Left lung (tissue), 10 donors: ENCODE measurements around the gene TOLLIP. TPM values are rescaled to one million over a fixed set of nuclear protein-coding genes. Genes with fewer than 3 reads are reported as not detected.
A peak's percentile ranks its signal among the peaks of the same experiment; 100 is the strongest.

Experiments
- ATAC-seq: fragments of 200-7000 bp; cut with Tn5 transposase; one replicate; pipeline ENCODE4 v1.9.1; 2020; ENCODE audit warnings: moderate library complexity
- DNase-seq, 4 donors: peaks; one replicate each; pipeline ENCODE4 v3.0.0-alpha.2; 2013 to 2020
- H3K27ac ChIP-seq, 2 donors: fragments of 200-600 bp; sonication (generic) in 1 of 2; one replicate each; pipeline versions ENCODE4 v1.5.0 to v1.8.0; 2020 to 2021
- H3K27me3 ChIP-seq, 2 donors: fragments of 200-600 bp; sonication (generic) in 1 of 2; one replicate each; pipeline versions ENCODE4 v1.5.0 to v1.8.0; 2020 to 2021
- H3K36me3 ChIP-seq, 2 donors: fragments of 200-600 bp; sonication (generic) in 1 of 2; one replicate each; pipeline versions ENCODE4 v1.5.0 to v1.8.0; 2020 to 2021
- H3K4me1 ChIP-seq, 2 donors: fragments of 200-600 bp; one replicate each; pipeline ENCODE4 v1.8.0; 2021
- H3K4me3 ChIP-seq, 2 donors: fragments of 200-600 bp; sonication (generic) in 1 of 2; one replicate each; pipeline versions ENCODE4 v1.5.0 to v1.8.0; 2020 to 2021; ENCODE audit warnings: mild to moderate bottlenecking in 1 of 2
- H3K9me3 ChIP-seq, 2 donors: fragments of 200-600 bp; sonication (generic) in 1 of 2; one replicate each; pipeline versions ENCODE4 v1.5.0 to v1.8.0; 2020 to 2021
- CTCF ChIP-seq, 2 donors: fragments of 200-600 bp; sonication (generic) in 1 of 2; IDR thresholded peaks; one replicate each; pipeline versions ENCODE4 v1.5.0 to v1.8.0; 2021; ENCODE audit warnings: antibody characterized with exemption in 2 of 2
- intact Hi-C, 2 donors: fragments of 100-400 bp; cut with DNase I; formaldehyde crosslinking; loops; one replicate each; pipeline versions ENCODE4 v1.11.2 to v1.14.2; 2022
- polyA plus RNA-seq, 6 donors: library from polyadenylated mRNA; unstranded; fragments of 120-200 nt; gene quantifications; one replicate each; pipeline ENCODE4 v1.2.1, GENCODE V29; 2013; ENCODE audit not compliant: insufficient read length in 6 of 6
- total RNA-seq, 2 donors: library from RNA; stranded (reverse); fragmentation: NEBNext Ultra II Directional; extraction: Animal tissue kit (Norgen Biotek cat#: 25700); gene quantifications; one replicate each; pipeline ENCODE4 v1.2.1, GENCODE V29; 2021
- donor health status: DM: no; HTN: yes; CAD: no.
- donor health status: DM: no; HTN: no; CAD: no.

Gene TOLLIP
- total and polyA plus RNA-seq, 8 donors: 22.4 to 63.5 (median 27.2) TPM

DNA sequence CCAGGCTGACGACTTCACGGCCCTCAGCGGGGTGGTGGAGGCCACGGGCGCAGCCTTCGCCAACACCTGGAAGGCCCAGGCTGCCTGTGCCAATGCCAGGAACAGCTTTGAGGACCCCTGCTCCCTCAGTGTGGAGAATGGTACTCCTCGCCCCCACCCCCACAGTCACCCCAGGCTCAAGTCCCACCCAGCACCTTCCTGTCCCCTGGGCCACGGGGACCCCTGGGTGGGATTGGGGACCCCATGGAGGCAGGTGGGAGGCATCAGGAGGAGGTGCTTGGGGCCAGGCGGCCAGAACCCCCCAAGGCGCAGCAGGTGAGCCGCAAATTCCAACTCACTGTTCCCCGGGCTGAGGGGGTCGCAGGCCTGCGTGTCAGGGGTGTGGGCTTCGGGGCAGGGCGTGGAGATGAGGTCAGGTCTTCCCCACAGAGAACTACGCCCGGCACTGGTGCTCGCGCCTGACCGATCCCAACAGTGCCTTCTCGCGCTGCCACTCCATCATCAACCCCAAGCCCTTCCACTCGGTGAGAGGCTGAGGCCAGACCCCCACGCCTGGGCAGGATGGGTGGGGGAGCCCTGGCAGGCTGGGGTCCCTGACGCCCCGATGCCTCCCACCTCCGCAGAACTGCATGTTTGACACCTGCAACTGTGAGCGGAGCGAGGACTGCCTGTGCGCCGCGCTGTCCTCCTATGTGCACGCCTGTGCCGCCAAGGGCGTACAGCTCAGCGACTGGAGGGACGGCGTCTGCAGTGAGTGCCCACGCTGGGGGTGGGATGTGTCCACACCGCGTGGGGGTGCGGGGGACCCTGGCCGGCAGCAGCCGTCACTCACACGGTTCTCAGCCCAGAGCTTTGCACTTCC, 77.2 kb downstream of the TOLLIP start:
- peak in 1 of 4 donors; percentile 61 for DNase-seq
- Histone ChIP-seq H3K27ac (no peak overlapping the region), H3K27me3 (peaks cover 0 to 51% of the 10 kb centered on the region in 2 donors), H3K4me3 (no peak overlapping the region), H3K4me1 (no peaks in the 10 kb centered on the region), H3K9me3 (no peaks in the 10 kb centered on the region), H3K36me3 (no peaks in the 10 kb centered on the region)
- intact Hi-C loops: no loop called here
- TF ChIP-seq CTCF (IDR thresholded peaks at IDR 0.05): no peak
- ATAC-seq: no peak

GRCh38 chr11:1231396-1232020, 77.9 kb downstream of the TOLLIP start:
- ATAC-seq: no peak
- H3K36me3 ChIP-seq: no peaks in the 10 kb centered on the region
- TF ChIP-seq CTCF (IDR thresholded peaks at IDR 0.05): no peak
- H3K9me3 ChIP-seq: no peaks in the 10 kb centered on the region
- no peak overlapping the region for H3K4me3 ChIP-seq
- H3K27me3 ChIP-seq: peaks cover 0 to 58% of the 10 kb centered on the region in 2 donors
- H3K27ac ChIP-seq: no peak overlapping the region
- intact Hi-C loops: no loop called here
- peak in 1 of 4 donors; percentile 74 for DNase-seq
- no peaks in the 10 kb centered on the region for H3K4me1 ChIP-seq

DNA sequence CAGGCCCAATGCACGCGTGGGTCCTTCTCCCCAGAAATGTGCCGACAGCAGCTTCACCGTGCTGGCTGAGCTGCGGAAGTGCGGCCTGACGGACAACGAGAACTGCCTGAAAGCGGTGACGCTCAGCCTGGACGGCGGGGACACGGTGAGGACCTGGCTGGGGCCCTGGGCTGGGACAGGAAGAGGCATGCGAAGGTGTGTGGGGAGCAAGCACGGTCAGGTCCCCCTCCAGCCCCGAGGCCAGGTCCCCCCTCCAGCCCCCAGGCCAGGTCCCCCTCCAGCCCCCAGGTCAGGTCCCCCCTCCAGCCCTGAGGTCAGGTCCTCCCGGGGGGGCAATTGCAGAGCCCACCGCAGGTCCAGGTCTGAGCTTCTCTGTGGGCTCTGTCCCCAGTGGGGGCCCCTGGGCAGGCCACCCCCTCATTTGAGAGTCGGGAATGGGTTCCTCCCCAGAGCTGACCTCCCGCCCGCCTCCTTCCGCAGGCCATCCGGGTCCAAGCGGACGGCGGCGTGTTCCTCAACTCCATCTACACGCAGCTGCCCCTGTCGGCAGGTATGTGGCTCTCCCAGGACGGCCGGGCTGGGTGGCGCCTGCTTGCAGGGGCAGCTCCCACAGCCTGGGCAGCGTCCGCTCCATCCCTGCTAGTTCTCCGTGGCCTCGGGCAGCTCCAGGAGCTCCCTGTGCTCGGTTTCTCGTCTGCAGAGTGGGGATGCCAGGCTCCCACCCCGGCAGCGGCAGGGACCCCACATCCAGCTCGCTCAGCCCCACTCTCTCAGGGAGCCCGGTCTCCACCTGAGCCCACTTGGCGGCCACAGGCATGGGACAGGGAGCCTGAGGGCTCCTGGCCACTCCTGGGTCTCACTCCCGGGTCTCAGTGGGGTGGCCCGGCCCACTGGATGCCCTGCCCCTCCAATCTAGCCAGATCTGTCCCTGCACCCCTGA, 78.7 kb downstream of the TOLLIP start:
- Histone ChIP-seq H3K36me3 (no peaks in the 10 kb centered on the region), H3K27me3 (peaks cover 0 to 66% of the 10 kb centered on the region in 2 donors), H3K4me3 (no peak overlapping the region), H3K27ac (no peak overlapping the region), H3K9me3 (no peaks in the 10 kb centered on the region), H3K4me1 (no peaks in the 10 kb centered on the region)
- DNase-seq (peak in 1 of 4 donors; percentile 81), ATAC-seq (no peak)
- TF ChIP-seq CTCF (IDR thresholded peaks at IDR 0.05): no peak
- intact Hi-C loops: no loop called here

GRCh38 chr11:1230121-1230455, 79.3 kb downstream of the TOLLIP start:
- no peaks in the 10 kb centered on the region for H3K4me1 ChIP-seq
- H3K9me3 ChIP-seq: no peaks in the 10 kb centered on the region
- no peak overlapping the region for H3K27ac ChIP-seq
- no peak for ATAC-seq
- H3K36me3 ChIP-seq: no peaks in the 10 kb centered on the region
- intact Hi-C loops: no loop called here
- no peak for TF ChIP-seq CTCF (IDR thresholded peaks at IDR 0.05)
- no peak for DNase-seq
- H3K4me3 ChIP-seq: no peak overlapping the region
- H3K27me3 ChIP-seq: peaks cover 0 to 72% of the 10 kb centered on the region in 2 donors
